GM21825 (cell line): ENCODE data around the gene SYNGR4.

Source experiments
- ATAC-seq: cut with Tn5 transposase; IDR thresholded peaks from one replicate; pipeline ENCODE4 v1.9.1; 2021; ENCODE audit warnings: mild to moderate bottlenecking, moderate library complexity; ENCODE audit not compliant: unreplicated experiment

SYNGR4 gene

GRCh38 chr19:48395499-48395898 lies 31.3 kb downstream of the SYNGR4 start:
- no peak for ATAC-seq

GRCh38 chr19:48396016-48396823 lies 32.1 kb downstream of the SYNGR4 start:
- no peak for ATAC-seq

DNA sequence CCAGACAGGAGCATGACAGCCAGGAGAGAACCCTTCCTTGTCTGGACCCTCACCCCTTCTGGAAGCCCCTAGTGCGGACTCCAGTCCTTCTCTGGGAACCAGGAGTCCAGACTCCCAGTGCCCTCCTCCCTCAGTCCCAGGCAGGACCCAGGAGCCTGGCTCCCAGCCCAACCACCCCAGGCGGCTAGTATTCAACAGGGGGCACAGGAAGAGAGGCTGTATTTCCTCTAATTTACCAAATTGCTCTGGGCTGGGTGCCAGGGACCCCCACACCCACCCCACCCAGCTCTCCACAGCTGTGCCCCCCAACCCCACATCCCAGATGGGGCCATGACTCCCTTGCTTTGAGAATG lies 32.6 kb downstream of the SYNGR4 start:
- ATAC-seq, result no peak

DNA sequence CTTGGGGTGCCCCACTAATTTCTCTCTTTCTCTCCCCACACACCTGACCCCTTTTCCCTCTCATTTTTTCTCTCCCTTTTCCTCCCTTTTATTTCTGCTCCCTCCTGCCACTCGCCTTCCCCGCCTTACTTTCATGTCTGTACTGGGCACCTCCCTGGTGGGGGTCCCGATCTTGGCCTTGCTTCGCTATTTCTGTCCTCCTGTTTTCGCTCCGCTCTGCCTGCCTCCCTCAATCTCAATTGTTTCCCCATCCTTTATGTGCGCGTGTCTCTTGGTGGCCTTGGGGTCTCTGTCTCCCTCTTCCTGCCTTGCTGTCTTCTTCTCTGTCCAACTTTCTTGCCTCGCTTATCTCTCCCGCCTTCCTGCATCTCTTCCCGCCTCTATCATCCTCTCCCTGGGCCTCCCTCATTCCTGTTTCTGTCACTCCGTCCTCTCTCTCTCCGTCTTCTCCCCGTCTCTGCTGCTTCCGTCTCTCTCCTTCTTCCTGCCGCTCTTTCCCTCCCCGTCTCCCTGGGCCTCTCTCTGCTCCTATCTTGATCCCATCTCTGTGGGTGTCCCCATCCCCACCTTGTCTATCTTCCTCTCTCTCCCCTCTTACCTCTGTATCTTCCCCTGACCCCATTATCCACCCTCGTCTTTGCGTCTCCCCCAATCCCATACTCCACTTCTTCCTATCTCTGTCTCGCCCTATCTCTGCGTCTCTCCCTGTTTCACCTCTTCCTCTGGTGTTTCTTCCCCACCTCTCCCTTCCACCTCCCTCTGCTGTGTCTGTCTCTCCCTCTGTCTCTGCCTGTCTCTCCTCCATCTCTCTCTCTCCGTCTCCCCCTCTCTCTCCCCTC lies 33.3 kb downstream of the SYNGR4 start:
- no peak for ATAC-seq

DNA sequence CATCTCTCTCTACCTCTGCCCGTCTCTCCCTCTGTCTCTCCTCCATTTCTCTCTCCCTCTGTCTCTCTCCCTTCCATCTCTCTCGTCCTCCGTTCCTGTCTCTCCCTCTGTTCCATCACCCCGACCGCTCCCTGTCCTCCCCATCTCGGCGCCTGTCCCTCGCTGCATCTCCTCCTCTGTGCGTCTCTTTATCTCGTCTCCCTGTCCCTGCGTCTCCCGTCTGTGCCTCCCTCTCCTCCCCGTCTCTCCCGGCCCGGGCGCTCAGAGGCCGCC lies 33.9 kb downstream of the SYNGR4 start:
- peak; percentile 3 for ATAC-seq

DNA sequence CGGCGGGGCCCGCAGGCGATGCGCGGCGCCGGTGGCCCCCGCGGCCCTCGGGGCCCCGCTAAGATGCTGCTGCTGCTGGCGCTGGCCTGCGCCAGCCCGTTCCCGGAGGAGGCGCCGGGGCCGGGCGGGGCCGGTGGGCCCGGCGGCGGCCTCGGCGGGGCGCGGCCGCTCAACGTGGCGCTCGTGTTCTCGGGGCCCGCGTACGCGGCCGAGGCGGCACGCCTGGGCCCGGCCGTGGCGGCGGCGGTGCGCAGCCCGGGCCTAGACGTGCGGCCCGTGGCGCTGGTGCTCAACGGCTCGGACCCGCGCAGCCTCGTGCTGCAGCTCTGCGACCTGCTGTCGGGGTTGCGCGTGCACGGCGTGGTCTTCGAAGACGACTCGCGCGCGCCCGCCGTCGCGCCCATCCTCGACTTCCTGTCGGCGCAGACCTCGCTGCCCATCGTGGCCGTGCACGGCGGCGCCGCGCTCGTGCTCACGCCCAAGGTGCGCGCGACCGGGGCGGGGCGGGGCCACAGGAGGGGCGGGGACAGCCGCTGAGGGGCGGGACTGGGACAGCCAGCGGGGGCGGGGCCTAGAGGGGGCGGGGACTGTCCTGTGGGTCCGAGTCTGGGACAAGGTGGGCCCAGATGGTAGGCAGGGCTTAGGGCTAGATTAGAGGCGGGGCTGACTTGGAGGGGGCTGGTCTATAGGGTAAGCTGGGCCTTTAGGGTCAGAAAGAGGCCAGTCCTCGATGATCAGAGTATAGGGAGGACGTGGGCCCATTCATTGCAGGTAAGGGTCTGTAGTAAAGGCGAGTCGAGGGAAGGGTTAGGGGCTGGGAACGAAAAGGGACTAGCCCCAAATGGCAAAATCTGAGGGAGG lies 34.4 kb downstream of the SYNGR4 start:
- peak; percentile 45 for ATAC-seq

DNA sequence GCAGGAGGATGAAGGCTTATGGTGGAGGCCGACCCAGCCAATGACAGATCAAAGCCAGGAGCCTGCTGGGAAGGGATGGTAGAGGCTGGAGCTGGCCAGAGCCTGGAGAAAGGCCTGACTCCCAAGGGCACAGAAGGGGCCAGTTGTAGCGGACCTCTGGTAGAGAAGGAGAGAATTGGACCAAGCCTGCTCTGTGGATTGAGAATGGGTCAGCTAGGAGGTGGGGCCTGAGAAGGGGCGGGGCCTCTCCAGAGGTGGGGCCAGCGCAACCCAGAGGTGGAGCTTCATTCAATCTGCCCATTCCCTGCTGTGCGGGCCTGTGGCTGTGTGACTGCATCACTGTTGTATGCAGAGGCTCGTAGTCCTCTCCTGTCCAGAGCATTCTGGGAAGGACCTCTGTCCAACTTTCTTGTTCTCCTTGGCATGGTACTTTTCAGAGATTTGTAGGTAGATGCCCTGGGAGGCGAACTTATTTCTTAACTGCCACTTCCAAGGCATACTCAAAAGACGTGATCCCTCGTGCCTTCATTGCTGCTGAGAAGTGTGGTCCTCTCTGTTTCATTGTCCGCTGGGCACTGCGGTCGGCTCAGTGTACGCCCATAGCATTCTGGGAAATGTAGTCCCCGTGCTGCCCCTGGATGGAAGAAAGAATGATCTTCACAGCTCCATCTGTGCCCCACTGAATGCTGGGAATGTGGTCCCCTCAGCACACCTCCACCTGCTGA lies 36.0 kb downstream of the SYNGR4 start:
- ATAC-seq, result no peak

DNA sequence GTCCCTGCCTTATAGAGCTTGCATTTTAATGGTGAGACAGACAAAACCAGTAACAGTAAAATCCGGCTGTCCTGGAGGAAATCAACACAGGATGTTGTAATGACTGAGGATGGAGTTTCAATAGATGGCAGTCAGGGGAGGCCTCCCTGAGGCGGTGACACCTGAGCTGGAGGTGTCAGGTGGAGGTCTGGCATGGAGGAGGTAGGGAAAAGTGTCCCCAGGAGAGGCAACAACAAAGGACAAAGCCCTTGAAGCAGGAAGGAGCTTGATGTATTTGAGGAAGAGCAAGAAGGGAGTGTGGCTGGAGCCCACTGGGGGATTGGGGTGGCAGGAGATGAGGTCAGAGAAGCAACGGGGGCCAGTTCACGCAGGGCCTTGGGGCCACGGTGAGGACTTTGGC lies 37.1 kb downstream of the SYNGR4 start:
- no peak for ATAC-seq

DNA sequence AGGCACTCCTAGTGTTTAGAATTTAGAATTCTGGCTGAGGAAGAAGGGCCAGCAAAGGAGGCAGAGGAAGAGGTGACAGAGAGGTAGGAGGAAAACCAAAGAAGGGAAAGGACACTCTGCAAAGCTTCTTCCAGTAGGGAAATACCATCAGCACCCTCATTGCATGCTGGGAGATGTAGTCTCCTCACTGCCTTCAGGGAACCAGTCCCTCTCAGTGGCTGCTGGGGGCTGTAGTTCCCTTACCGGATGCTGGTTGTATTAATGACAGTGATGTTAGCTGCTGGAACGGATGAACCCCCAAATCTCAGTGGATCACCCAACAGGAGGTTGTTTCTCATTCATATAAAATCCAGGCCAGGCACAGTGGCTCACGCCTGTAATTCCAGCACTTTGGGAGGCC lies 39.4 kb downstream of the SYNGR4 start:
- ATAC-seq, result peak; percentile 47

GRCh38 chr19:48405010-48405659 lies 41.0 kb downstream of the SYNGR4 start:
- no peak for ATAC-seq

- no peak for ATAC-seq
Observed at GRCh38 chr19:48405850-48406249, 41.7 kb downstream of the SYNGR4 start.

- ATAC-seq, result no peak
Observed at GRCh38 chr19:48413879-48414587, 49.9 kb downstream of the SYNGR4 start.

DNA sequence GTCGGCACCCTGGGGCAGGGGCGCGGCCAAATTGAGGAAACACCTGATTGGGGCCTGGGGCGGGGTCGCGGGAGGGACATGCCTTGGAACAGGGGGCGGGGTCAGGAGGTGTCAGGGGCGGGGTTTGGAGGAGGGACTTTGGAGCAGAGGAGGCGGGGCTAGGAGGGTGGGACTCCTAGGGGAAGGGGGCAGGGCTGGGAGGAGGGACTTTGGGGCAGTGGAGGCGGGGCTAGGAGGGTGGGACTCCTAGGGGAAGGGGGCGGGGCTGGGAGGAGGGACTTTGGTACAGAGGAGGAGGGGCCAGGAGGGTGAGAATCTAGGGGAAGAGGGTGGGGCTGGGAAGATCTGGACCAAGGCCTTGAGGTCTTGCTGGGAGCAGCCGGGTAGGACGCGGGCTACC lies 51.2 kb downstream of the SYNGR4 start:
- ATAC-seq, result no peak

GRCh38 chr19:48415806-48416221 lies 51.6 kb downstream of the SYNGR4 start:
- no peak for ATAC-seq

DNA sequence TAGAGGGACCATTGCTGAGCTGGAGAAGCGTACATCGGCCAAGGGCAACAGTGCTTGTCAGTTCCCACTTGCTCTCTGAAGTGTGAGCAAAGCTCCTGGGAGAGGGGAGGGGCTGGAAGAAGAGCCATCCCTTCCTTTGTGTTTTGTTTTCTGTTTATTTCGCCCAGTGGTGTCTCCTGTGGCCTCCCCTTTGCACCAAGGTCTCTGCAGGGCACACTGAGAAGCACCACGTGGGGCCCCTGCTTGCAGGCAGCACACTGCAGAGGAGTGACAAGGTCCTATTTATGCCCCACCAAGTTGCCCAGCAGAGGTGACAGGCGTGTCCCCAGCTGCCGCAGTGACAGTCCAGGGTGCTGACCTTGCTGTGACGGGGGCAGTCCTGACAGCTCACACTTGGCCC lies 53.3 kb downstream of the SYNGR4 start:
- ATAC-seq, result no peak

GRCh38 chr19:48418317-48419064 lies 54.3 kb downstream of the SYNGR4 start:
- no peak for ATAC-seq

DNA sequence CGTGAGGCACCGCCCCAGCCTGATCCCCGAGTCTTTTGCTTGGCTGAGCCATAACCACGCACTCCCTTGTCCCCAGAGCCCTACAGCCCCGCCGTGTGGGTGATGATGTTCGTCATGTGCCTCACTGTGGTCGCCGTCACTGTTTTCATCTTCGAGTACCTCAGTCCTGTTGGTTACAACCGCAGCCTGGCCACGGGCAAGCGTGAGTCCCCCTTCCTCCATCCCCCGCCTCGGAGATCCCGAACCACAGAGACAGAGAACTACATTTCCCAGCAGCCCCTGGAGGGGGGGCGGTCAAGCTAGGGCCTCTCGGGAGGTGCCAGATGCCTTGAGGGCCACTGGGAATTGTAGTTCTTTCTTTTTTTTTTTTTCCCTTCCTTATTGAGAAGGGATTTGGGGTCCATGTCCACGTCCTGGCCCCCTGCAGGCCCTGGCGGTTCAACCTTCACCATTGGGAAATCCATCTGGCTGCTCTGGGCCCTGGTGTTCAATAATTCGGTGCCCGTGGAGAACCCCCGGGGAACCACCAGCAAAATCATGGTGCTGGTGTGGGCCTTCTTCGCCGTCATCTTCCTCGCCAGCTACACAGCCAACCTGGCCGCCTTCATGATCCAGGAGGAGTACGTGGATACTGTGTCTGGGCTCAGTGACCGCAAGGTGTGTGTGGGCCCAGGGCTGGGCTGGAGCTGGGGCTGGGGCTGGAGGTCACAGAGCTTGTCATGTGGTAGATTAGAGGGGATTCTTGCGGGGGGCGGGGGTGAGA lies 55.2 kb downstream of the SYNGR4 start:
- peak; percentile 46 for ATAC-seq

- no peak for ATAC-seq
Observed at GRCh38 chr19:48421548-48421947, 57.4 kb downstream of the SYNGR4 start.
